Testis (tissue), 5 donors: ENCODE measurements around the gene BNC1. TPM values are rescaled to one million over a fixed set of nuclear protein-coding genes. Genes with fewer than 3 reads are reported as not detected.

Experiments used
- DNase-seq: peaks from one replicate; pipeline ENCODE4 v3.0.0-alpha.2; 2019
- H3K27ac ChIP-seq, 2 donors: fragments of 200-600 bp; sonication (generic); one replicate each; pipeline ENCODE4 v1.5.1; 2019
- H3K27me3 ChIP-seq: fragments of 200-600 bp; sonication (generic); one replicate; pipeline ENCODE4 v1.5.1; 2019
- H3K36me3 ChIP-seq: fragments of 200-600 bp; sonication (generic); one replicate; pipeline ENCODE4 v1.5.1; 2017; ENCODE audit warnings: low read depth; ENCODE audit errors: missing control alignments
- H3K4me1 ChIP-seq: fragments of 200-600 bp; sonication (generic); one replicate; pipeline ENCODE4 v1.5.1; 2019
- H3K4me3 ChIP-seq, 2 donors: fragments of 200-600 bp; sonication (generic); one replicate each; pipeline ENCODE4 v1.5.1; 2017 to 2019
- H3K9me3 ChIP-seq: fragments of 200-600 bp; sonication (generic); one replicate; pipeline ENCODE4 v1.5.1; 2017
- CTCF ChIP-seq, 3 experiments: fragments of 450-650 bp in 2 of 3; fragments of 200-600 bp in 1 of 3; sonication (generic) in 1 of 3; IDR thresholded peaks; one replicate each; pipeline ENCODE4 v1.5.1; 2016 to 2019; ENCODE audit warnings: antibody characterized with exemption in 3 of 3, mild to moderate bottlenecking in 2 of 3, moderate library complexity in 1 of 3
- POLR2A ChIP-seq: fragments of 450-650 bp; IDR thresholded peaks from one replicate; pipeline ENCODE4 v1.6.1; 2017; ENCODE audit warnings: antibody characterized with exemption, mild to moderate bottlenecking, moderate library complexity
- WGBS, 2 donors: methylation state at CpG; one replicate each; pipeline ENCODE4 v1.1.5; 2018; 5-methylcytosine and 5-hydroxymethylcytosine counted together
- intact Hi-C: fragments of 100-400 bp; cut with DNase I; formaldehyde crosslinking; loops from one replicate; pipeline ENCODE4 v1.15.1; 2023; ENCODE audit warnings: low total_unique reads
- long read RNA-seq, 2 donors: transcript quantifications; one replicate each; lab custom pipeline, GENCODE V29; 2026
- polyA plus RNA-seq: library from polyadenylated mRNA; stranded (reverse); fragments of 350-450 nt; fragmentation: Illumina TruSeq; extraction: RNeasy Lipid Tissue Mini Kit (QIAGEN cat#74804); gene quantifications from one replicate; pipeline ENCODE4 v1.2.3, GENCODE V29; 2014; ENCODE audit warnings: low read depth, low replicate concordance; ENCODE audit not compliant: insufficient read depth
- total RNA-seq, 2 donors: library from RNA; depleted of rRNA; stranded (reverse); fragments of >200 nt; gene quantifications; one replicate each; pipeline ENCODE4 v1.2.3, GENCODE V29; 2016

BNC1 gene
- total RNA-seq (10 to 100 TPM; 26.2 to 32.7 TPM), polyA plus RNA-seq (75.4 TPM)
- long read RNA-seq, donor 1, full-length matches to known transcripts = 2 of 2 reads
- long read RNA-seq, donor 1, partial matches to known transcripts = 0 of 2 reads
- long read RNA-seq, donor 1, other reads (novel, unspliced or antisense) = 0 of 2 reads
- long read RNA-seq, donor 2 = 0 reads

- no peaks in the 10 kb centered on the region for H3K27me3 ChIP-seq
- peak; percentile 32 for DNase-seq
- H3K9me3 ChIP-seq = no peaks in the 10 kb centered on the region
- WGBS, 2 donors = 0 to 6% methylated on average over 2 to 33 of the region's 93 CpGs
- H3K36me3 ChIP-seq = no peaks in the 10 kb centered on the region
- TF ChIP-seq POLR2A (no peak), CTCF (IDR thresholded peaks at IDR 0.05) (no peak)
- H3K27ac ChIP-seq = peak within 1 kb of the TSS; percentile 55 to 66
- intact Hi-C loops = no loop called here
- no peaks in the 10 kb centered on the region for H3K4me1 ChIP-seq
- peak within 1 kb of the TSS; percentile 47 to 61 for H3K4me3 ChIP-seq
Measured at GRCh38 chr15:83284559-83285283, at the start of gene BNC1. Gene BNC1, minus strand, starts transcription at chr15:83284664. Its CDS starts 36 bp downstream, at chr15:83284628.

GRCh38 chr15:83327041-83327440 is 42.6 kb upstream of the BNC1 start:
- no peaks in the 10 kb centered on the region for H3K4me1 ChIP-seq
- no peak overlapping the region for H3K27ac ChIP-seq
- no peaks in the 10 kb centered on the region for H3K9me3 ChIP-seq
- no peak for DNase-seq
- H3K27me3 ChIP-seq = no peaks in the 10 kb centered on the region
- intact Hi-C loops = no loop called here
- H3K36me3 ChIP-seq = no peaks in the 10 kb centered on the region
- WGBS, 2 donors = 71% methylated on average over 4 of the region's 4 CpGs
- H3K4me3 ChIP-seq = no peak overlapping the region
- TF ChIP-seq POLR2A = no peak
- TF ChIP-seq CTCF (IDR thresholded peaks at IDR 0.05) = no peak

GRCh38 chr15:83324799-83325198 is 40.3 kb upstream of the BNC1 start:
- no peak overlapping the region for H3K27ac ChIP-seq
- H3K27me3 ChIP-seq = no peaks in the 10 kb centered on the region
- no peak overlapping the region for H3K4me3 ChIP-seq
- TF ChIP-seq CTCF (IDR thresholded peaks at IDR 0.05) = no peak
- TF ChIP-seq POLR2A = no peak
- no peak for DNase-seq
- no peaks in the 10 kb centered on the region for H3K9me3 ChIP-seq
- H3K36me3 ChIP-seq = no peaks in the 10 kb centered on the region
- WGBS, 2 donors = 74 to 79% methylated on average over 2 of the region's 2 CpGs
- H3K4me1 ChIP-seq = no peaks in the 10 kb centered on the region
- intact Hi-C loops = no loop called here

GRCh38 chr15:83323296-83323711 is 38.8 kb upstream of the BNC1 start:
- H3K4me1 ChIP-seq = no peaks in the 10 kb centered on the region
- 80 to 84% methylated on average over 6 to 9 of the region's 9 CpGs for WGBS, 2 donors

More at GRCh38 chr15:83323296-83323711, 38.8 kb upstream of the BNC1 start:
- H3K36me3 ChIP-seq = no peaks in the 10 kb centered on the region
- H3K27me3 ChIP-seq = no peaks in the 10 kb centered on the region
- DNase-seq = no peak
- intact Hi-C loops = no loop called here
- TF ChIP-seq POLR2A = no peak
- TF ChIP-seq CTCF (IDR thresholded peaks at IDR 0.05) = no peak
- H3K9me3 ChIP-seq = no peaks in the 10 kb centered on the region
- H3K4me3 ChIP-seq = no peak overlapping the region
- no peak overlapping the region for H3K27ac ChIP-seq
